ENCODE results near the gene SCGB2B2.
"Not testable (repeated sequence)": the region's sequence is repeated elsewhere in the genome, so short reads cannot be mapped to it uniquely, and the experiment has no call there.

SCGB2B2 gene

DNA sequence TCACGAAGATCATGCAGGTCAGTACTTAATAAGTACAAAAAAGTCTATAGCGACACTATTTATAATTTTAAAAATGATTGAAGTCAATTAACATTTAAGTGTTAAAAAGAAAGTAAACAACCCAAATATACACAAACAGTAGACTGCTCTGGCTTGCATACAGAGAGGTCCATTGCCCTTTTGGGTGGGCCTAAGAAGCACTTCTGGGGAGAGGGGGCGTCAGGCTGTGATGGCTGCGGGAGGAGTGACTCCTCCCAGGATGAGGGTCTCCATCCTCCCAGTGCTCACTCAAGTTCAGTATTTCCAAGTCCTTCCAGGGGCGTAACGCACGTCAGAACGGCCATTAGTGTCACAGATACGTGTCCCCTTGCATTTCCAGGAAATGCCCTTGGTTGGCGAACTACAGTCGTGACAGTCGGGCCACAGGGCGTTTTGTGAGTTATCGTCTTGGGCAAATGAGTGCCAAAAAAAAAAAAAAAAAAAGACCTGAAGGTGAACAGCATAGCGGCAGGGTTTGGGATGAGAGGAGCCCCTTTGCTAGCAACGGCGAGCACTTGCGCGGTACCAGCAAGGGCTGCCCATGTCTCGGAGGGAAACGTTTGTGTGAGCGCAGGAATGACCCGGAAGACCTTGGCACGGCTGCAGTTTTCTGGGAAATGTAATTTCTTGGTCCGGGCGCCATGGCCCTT is at the start of gene SCGB2B2:
Gene SCGB2B2, minus strand, starts transcription at position 463 of the 689 bp plus-strand sequence. CDS start 82,596 bp downstream, outside the sequence.
- DNase-seq: peak; percentile 76

- no peak for DNase-seq
Measured at GRCh38 chr19:34725400-34725799, 48.4 kb upstream of the SCGB2B2 start.

DNA sequence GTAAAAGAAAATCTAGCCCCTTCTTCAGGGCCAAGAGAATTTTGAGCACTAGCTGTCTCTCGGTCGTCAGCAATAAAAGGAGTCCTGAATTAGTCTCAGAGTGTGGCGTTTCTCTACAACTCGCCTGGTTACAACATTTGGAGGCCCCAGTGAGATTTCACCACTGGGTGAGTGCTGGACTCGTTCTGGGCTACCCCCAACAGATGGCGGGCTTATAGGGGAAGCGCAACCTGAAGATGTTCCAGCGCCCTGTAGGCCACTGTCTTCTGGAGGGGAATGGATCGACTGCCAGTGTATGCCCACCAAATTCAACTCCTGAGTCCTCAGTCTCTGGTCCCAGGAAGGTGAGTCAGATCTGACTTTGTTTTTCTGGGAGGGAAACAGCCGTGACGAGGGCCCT is 45.4 kb upstream of the SCGB2B2 start:
- no peak for DNase-seq

DNA sequence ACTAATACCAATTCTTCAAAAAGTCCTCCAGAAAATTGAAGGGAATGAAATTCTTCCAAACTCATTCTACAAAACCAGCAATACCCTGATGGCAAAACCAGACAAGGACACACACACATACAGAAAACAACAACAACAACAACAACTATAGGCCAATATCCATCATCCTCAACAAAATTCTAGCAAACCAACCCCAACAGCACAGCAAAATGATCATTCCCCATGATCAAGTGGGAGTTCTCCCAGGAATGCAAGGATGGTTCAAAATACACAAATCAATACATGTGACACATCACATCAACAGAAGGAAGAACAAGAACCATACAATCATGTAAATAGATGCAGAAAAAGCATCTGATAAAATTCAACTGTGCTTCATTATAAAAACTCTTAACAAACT is 38.4 kb upstream of the SCGB2B2 start:
- DNase-seq: no peak

DNA sequence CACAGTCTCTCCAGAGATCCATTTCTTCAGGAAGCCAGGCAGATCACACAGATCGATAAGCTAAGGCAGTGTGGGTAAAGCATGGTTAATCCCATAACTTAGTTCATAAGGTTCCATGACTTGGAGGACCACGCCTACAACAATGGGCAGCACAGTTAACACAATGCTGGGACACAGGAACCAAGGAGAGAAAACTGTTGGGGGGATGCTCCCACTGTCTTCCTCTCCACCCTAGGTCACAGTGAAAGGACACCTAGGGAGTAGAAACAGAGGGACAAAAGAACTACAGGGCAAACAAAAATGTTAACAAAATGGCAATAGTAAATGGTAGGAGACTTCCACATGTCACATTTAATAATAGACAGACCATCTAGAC is 36.3 kb upstream of the SCGB2B2 start:
- DNase-seq: no peak

DNA sequence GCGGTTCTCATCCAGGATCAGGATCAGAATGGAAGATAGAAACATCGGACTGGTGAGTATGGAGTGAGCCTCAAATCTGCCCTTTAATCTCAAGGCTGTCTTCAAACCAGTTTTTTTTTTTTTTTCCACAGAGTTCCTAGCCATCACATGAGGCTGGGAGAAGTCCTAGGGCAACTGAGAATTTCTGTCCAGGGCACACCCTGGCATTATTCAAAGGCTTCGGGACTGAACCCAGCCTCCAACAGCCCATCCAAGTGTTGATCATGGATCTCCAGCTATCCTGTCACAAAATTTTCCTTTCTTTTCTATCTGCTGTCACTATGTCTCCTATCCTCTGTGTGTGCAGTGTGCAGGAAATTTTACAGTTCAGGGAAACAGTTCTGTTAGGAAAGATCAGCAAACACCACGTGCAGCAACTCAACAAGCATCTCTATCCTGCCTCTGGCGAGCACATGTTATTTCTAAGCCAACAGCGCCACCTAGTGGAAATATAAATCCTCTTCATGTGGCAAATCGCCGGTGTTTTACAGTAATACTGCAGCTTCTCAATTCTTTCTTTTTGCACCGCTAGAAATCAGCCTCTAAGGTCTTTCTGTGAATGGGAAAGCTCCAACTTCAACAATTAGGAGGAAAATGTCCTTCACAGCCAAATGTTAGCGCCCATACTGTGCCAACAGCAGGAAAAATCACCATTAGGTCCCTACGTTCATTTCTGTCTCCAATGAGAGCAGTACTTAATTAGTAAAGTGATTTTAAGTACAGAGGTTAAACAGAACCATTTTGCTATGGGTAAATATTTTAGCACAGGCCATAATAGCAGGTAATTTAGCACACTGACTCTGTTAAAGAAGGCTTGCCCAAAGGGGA is 35.7 kb upstream of the SCGB2B2 start:
- DNase-seq: peak; percentile 39

- DNase-seq: no peak
Measured at GRCh38 chr19:34711890-34712289, 34.9 kb upstream of the SCGB2B2 start.

GRCh38 chr19:34707661-34708060 is 30.7 kb upstream of the SCGB2B2 start:
- no peak for DNase-seq

DNA sequence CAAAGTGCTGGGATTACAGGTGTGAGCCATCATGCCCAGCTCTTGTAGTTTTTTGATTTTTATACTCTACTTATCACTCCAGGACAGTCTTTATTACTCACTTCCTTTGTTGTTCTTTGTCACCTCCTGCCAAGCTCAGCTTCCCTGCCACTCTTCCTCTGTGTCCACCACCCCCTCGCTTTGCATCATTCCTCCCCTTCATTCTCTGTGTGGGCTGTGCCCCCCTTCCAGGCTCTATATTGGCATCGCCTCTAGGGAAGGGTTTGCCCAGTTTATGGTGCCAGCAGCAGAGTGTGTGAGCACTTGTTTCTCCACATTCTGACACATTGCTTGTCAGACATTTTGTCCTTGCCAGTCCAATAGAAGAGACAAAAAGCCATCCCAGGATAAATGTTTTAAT is 15.6 kb upstream of the SCGB2B2 start:
- DNase-seq: no peak

- no peak for DNase-seq
Measured at GRCh38 chr19:34690372-34690771, 13.4 kb upstream of the SCGB2B2 start.

- DNase-seq: no peak
Measured at GRCh38 chr19:34688592-34688991, 11.6 kb upstream of the SCGB2B2 start.

DNA sequence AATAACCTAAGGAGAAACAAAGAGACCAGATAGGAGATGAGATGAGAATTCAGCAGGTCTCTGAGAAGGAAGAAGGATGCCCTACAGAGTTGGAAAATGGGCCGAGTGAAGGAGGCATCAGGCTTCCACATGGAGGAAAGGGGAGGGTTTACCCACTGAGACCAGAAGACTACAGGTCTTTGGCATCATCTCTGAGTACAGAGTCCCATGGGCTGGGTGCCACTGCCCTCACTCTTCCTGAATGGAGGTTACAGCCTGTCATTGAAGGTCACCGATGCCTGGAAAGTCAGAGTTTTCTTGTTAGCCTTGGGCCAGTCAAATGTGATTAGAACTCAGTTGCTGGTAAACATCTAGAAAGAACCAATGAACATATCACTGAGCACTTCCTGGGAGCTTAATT is 10.4 kb upstream of the SCGB2B2 start:
- DNase-seq: no peak

DNA sequence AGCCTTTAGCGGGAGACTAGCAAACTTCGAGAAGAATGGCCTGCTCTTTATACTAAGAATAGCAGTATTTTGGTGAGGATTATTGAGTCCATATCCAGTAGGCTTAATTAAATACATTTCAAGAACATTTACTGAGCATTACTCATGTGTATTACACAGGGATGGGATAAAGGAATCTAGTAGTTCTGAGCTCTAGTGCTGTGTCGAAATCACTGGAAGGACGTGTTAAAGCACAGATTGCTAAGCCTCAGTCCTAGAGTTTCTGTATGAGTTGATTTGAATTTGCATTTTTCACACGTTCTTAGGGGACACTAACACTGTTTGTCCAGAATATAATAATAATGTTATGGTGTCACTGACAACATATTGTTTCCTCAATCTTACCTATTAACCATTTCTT is 9.5 kb upstream of the SCGB2B2 start:
- no peak for DNase-seq

DNA sequence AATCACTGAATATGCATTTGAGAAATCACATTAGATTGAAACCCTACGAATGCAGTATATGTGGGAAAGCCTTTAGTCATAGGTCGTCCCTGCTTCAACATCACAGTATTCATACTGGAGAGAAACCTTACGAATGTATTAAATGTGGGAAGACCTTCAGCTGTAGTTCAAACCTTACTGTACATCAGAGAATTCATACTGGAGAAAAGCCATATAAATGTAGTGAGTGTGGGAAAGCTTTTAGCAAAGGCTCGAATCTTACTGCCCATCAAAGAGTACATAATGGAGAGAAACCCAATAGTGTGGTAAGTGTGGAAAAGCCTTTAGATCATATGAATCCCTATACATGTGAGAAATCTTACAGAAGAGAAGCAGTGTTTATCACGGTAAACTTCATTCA is 8.3 kb upstream of the SCGB2B2 start:
- not testable (repeated sequence) for DNase-seq

- DNase-seq: no peak
Measured at GRCh38 chr19:34681478-34681877, 4.5 kb upstream of the SCGB2B2 start.

DNA sequence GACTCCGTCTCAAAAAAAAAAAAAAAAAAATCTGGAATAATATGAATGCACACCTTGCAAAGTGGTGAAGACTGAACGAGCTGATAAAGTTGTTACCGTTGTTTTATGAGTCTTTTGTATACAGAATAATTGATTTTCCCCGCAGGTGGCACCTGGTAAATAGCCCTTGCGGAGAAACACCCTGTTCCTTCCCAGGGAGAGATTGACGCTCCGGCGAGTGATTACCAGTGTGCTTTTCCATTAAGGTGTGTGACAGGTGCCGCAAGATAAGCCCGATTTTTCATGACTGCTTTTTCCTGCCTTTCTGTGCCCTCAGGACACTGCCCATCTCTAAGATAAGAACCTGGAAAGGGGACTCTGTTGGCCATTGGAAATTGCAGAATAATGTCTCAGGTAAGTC is 1.5 kb upstream of the SCGB2B2 start:
- no peak for DNase-seq

DNA sequence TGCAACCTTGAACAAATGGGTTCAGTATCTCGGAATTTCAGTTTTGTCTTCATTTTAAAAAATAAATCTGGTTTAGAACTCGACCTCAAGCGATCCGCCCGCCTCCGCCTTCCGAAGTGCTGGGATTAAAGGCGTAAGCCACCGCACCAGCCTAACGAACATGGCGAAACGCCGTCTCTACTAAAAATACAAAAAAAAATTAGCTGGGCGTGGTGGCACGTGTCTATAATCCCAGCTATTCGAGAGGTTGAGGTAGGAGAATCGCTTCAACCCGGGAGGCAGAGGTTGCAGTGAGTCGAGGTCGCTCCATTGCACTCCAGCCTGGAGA is 1.1 kb upstream of the SCGB2B2 start:
- no peak for DNase-seq

DNA sequence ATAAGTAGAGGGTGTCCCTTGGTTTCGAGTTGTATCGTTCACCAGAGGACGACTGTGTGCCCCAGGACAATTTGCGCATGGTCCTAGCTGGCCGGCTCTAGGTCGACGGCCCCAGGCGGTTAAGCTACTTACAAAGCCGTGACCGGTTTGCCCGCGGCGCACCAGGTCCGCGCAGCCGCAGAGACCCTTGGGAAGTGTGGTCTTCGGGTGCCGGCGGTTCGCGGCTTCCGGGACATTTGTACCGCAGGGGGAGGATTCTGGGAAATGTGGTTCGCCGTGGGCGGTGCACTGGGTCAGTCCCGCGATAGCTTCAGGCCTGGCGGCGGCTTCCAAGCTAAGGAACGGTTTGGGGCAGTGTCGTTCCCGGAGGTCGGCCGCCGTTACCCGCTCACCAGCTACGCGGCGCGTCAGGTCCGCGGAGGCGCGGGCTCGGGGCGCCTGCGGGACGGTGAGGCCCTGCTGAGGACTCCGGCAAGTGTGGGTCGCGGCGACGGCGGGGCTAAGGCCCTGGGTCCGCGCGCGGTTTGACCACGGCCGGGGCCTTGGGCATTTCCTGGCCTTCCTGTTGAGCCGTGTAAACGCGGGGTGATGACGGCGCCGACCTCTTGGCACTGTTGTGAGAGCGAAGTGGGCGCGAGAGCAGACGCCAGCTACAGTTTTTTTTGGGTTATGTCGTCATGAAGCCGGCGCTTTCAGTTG is 576 bp upstream of the SCGB2B2 start, which contains the start of gene ZNF302:
Gene ZNF302, plus strand, starts transcription at position 293 of the 699 bp plus-strand sequence. CDS start 1,127 bp downstream, outside the sequence.
- DNase-seq: peak; percentile 90

DNA sequence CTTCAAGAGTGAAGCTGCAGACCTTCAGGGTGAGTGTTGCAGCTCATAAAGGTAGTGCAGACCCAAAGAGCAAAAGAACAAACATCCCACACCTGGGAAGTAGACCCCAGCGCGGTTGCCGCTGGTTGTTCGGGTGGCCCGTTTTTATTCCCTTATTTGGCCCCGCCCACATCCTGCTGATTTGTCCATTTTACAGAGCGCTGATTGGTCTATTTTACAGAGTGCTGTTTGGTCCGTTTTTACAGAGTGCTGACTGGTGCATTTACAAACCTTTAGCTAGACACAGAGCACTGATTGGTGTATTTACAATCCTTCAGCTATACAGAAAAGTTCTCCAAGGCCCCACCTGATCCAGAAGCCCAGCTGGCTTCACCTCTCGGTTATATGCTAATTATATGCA is 1.0 kb downstream of the SCGB2B2 start:
- DNase-seq: no peak

DNA sequence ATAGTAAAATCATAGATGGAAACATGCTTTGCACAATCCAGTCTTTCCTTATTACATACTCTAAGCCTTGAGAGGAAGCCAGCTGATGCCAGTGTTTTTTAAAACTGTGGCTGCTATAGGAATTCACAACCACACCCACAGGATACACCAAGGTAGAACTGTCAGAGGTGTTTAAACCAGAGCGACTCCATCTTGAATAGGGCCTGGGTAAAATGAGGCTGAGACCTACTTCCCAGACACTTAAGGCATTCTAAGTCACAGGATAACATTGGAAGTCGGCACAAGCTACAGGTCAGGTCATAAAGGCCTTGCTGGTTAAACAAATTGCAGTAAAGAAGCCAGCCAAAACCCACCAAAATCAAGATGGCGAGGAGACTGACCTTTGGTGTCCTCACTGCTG is 1.7 kb downstream of the SCGB2B2 start:
- no peak for DNase-seq

DNA sequence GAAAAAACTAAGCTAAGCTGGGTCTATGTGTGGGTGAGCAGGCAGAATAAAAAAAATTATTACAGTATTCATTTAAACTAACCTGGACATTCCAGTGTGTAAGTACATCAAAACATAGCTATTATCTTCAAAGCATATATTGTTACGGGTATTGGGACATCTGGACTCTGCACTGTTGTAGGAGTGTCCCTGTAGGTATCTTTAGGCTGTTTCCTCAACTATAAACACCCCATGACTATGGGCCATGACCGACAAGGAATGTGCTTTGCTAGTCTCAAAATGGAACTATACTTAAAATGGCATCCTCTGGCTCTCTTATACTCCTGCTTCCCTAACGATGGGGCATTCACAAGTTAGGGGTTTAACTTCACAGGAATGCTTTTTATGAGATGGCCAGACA is 3.4 kb downstream of the SCGB2B2 start:
- DNase-seq: no peak

DNA sequence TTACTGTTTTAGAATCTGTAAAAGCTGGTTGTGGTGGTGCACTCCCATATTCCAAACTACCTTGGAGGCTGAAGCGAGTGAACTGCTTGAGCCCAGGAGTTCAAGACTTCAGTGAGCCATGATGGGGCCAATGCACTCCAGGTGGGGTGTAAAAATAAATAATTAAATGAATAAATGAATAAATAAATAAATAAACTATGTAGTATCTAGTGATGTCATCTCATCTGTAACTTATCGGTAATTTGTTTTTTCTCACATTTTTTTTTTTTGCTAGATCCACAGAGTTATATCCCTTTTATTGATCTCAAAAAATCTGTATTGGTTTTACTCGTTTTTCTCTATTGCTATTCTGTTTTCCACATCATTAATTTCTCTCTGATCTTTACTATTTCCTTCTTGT is 5.0 kb downstream of the SCGB2B2 start:
- DNase-seq: no peak

DNA sequence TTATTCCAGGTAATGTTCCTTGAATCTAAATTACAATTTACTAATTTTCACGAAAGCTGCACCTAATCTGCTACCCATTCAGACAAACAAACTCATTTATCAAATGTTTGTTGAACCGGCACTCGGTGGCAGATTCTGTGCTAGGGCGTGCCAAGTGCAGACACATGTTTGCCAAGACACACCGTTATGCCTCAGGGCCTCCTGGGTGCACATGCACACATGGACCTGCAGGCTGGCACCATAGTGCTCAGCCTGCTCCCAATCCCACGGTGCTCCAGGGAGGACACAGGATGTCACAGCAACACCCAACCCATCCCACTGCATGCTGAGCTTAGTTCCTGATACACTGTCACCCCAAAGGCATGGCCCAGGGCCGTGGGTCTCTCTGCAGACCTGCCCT is 7.7 kb downstream of the SCGB2B2 start:
- DNase-seq: no peak

DNA sequence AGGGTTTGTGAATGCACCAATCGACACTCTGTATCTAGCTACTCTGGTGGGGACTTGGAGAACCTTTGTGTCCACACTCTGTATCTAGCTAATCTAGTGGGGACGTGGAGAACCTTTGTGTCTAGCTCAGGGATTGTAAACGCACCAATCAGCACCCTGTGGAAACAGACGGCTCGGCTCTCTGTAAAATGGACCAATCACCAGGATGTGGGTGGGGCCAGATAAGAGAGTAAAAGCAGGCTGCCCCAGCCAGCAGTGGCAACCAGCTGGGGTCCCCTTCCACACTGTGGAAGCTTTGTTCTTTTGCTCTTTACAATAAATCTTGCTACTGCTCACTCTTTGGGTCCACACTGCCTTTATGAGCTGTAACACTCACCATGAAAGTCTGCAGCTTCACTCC is 8.3 kb downstream of the SCGB2B2 start:
- DNase-seq: not testable (repeated sequence)

All from activated CD4-positive, alpha-beta T cell treated with anti-CD3 and anti-CD28 coated beads, Interleukin-2, amount 50 U/mL, for 1 hour (primary cell).